Keratinocyte (primary cell): ENCODE results near the gene HSD17B4. TPM values are rescaled to one million over a fixed set of nuclear protein-coding genes. Genes with fewer than 3 reads are reported as not detected.
"Not testable (repeated sequence)": the region's sequence is repeated elsewhere in the genome, so short reads cannot be mapped to it uniquely, and the experiment has no call there.

ENCODE experiments used
- DNase-seq: peaks from one replicate; pipeline ENCODE4 v3.0.0-alpha.2; 2011; ENCODE audit warnings: low read depth, missing footprints, low spot score
- FAIRE-seq: peaks from 2 replicates; lab custom pipeline; 2011; peaks lifted over from hg19 to GRCh38; lab: Jason Lieb, UNC
- H2AFZ ChIP-seq: 2 replicates; pipeline ENCODE4 v1.6.0; 2012; ENCODE audit warnings: low read length, control low read depth, inconsistent platforms; ENCODE audit not compliant: control insufficient read depth
- H3K27ac ChIP-seq: 2 replicates; pipeline ENCODE4 v1.5.1; 2011; ENCODE audit warnings: low read length; ENCODE audit not compliant: control insufficient read depth, insufficient read depth
- H3K27me3 ChIP-seq: 3 replicates; pipeline ENCODE4 v1.6.0; 2011; ENCODE audit warnings: low read length; ENCODE audit not compliant: control insufficient read depth, insufficient read depth; ENCODE audit errors: extremely low read depth
- H3K36me3 ChIP-seq, 2 experiments: 2 replicates in 1 of 2; 3 replicates in 1 of 2; pipeline ENCODE4 v1.5.1; 2011; ENCODE audit warnings: low read length in 2 of 2, mild to moderate bottlenecking in 1 of 2; ENCODE audit not compliant: control insufficient read depth in 2 of 2, insufficient read depth in 2 of 2; ENCODE audit errors: extremely low read depth in 1 of 2
- H3K4me1 ChIP-seq: 3 replicates; pipeline ENCODE4 v1.5.1; 2011; ENCODE audit warnings: low read length; ENCODE audit not compliant: control insufficient read depth, insufficient read depth; ENCODE audit errors: extremely low read depth
- H3K4me2 ChIP-seq: 3 replicates; pipeline ENCODE4 v1.6.0; 2011; ENCODE audit warnings: low read depth, low read length; ENCODE audit not compliant: control insufficient read depth, insufficient read depth; ENCODE audit errors: extremely low read depth
- H3K4me3 ChIP-seq, 3 experiments: fragments of 200-600 bp in 1 of 3; sonication (generic) in 1 of 3; 2 replicates in 2 of 3; 3 replicates in 1 of 3; pipeline ENCODE4 v1.5.1; 2011 to 2016; ENCODE audit warnings: low read length in 3 of 3, mild to moderate bottlenecking in 3 of 3, control low read depth in 2 of 3, inconsistent platforms in 1 of 3, low read depth in 1 of 3, mixed read lengths in 1 of 3, mixed run types in 1 of 3, moderate library complexity in 1 of 3; ENCODE audit not compliant: control insufficient read depth in 2 of 3, insufficient read depth in 2 of 3; ENCODE audit errors: extremely low read depth in 1 of 3
- H3K79me2 ChIP-seq: 2 replicates; pipeline ENCODE4 v1.6.0; 2012; ENCODE audit warnings: low read length; ENCODE audit not compliant: control insufficient read depth, insufficient read depth
- H3K9ac ChIP-seq: 3 replicates; pipeline ENCODE4 v1.6.0; 2011; ENCODE audit warnings: low read length; ENCODE audit not compliant: control insufficient read depth, insufficient read depth; ENCODE audit errors: extremely low read depth
- H3K9me1 ChIP-seq: 3 replicates; pipeline ENCODE4 v1.6.0; 2011; ENCODE audit warnings: low read length; ENCODE audit not compliant: control insufficient read depth, insufficient read depth; ENCODE audit errors: extremely low read depth
- H3K9me3 ChIP-seq: 2 replicates; pipeline ENCODE4 v1.5.1; 2012; ENCODE audit warnings: low read depth, low read length; ENCODE audit not compliant: control insufficient read depth
- H4K20me1 ChIP-seq: 3 replicates; pipeline ENCODE4 v1.6.0; 2011; ENCODE audit warnings: low read length; ENCODE audit not compliant: control insufficient read depth, insufficient read depth; ENCODE audit errors: extremely low read depth
- CTCF ChIP-seq, 3 experiments: IDR thresholded peaks in 1 of 3; conservative IDR thresholded peaks in 1 of 3; optimal IDR thresholded peaks in 1 of 3; 2 replicates in 2 of 3; 3 replicates in 1 of 3; pipeline versions ENCODE3 to v1.5.1; 2011; ENCODE audit warnings: low read length in 3 of 3, mild to moderate bottlenecking in 3 of 3, moderate library complexity in 2 of 3, control low read depth in 1 of 3, inconsistent platforms in 1 of 3; ENCODE audit not compliant: insufficient read depth in 2 of 3; ENCODE audit errors: extremely low read depth in 1 of 3
- EZH2 ChIP-seq: IDR thresholded peaks from one replicate; pipeline ENCODE4 v1.6.1; 2012; ENCODE audit warnings: inconsistent platforms, mild to moderate bottlenecking, low read length, moderate library complexity
- dilution Hi-C: fragments of 300-500 bp; cut with MboI; formaldehyde crosslinking; loops from one replicate; pipeline ENCODE4 v1.7.0; 2020; ENCODE audit warnings: low sequenced_read_pairs; ENCODE audit not compliant: extremely low pct_ligation_motif_present
- polyA plus RNA-seq, 5 experiments: library from polyadenylated mRNA; depleted of rRNA in 3 of 5; stranded (reverse) in 3 of 5; stranded (forward) in 1 of 5; unstranded in 1 of 5; fragments of >200 nt; gene quantifications; 1 replicate in 1 of 5; 2 replicates in 3 of 5; 3 replicates in 1 of 5; pipeline versions ENCODE4 v1.2.1 to v1.2.3, GENCODE V29; 2011 to 2012; ENCODE audit warnings: missing spikeins in 2 of 5, low read depth in 1 of 5, low replicate concordance in 1 of 5

HSD17B4 gene
- polyA plus RNA-seq, 1 donor (not counting 4 experiments of a cell fraction or from before 2014, with no cell fraction given), result 154 TPM

- H3K36me3 ChIP-seq, result no peaks in the 10 kb centered on the region
- no peak overlapping the region for H3K4me3 ChIP-seq
- no peak overlapping the region for H3K9ac ChIP-seq
- no peak overlapping the region for H3K27ac ChIP-seq
- no peak overlapping the region for H3K4me2 ChIP-seq
- no peak for TF ChIP-seq CTCF (optimal IDR thresholded peaks at IDR 0.05 in 1 of 3, IDR thresholded peaks at IDR 0.05 in 1 of 3, conservative IDR thresholded peaks at IDR 0.05 in 1 of 3; ENCODE audit: extremely low read depth in 1 of 3, insufficient read depth in 2 of 3, low read length in 3 of 3)
- TF ChIP-seq EZH2, result no peak
- H3K9me3 ChIP-seq, result no peaks in the 10 kb centered on the region
- dilution Hi-C loops, result no loop called here
- H4K20me1 ChIP-seq, result no peaks in the 10 kb centered on the region
- H3K9me1 ChIP-seq, result no peaks in the 10 kb centered on the region
- H2AFZ ChIP-seq, result no peak overlapping the region
- no peaks in the 10 kb centered on the region for H3K79me2 ChIP-seq
- DNase-seq (no peak), FAIRE-seq (no peak)
- no peaks in the 10 kb centered on the region for H3K27me3 ChIP-seq
- peaks cover 5% of the 10 kb centered on the region for H3K4me1 ChIP-seq
Observed at GRCh38 chr5:119427060-119427459, 25.2 kb upstream of the HSD17B4 start.

- H3K27ac ChIP-seq, H3K27me3 ChIP-seq, H3K79me2 ChIP-seq, DNase-seq, H3K4me2 ChIP-seq, H3K4me3 ChIP-seq, dilution Hi-C loops, H3K36me3 ChIP-seq, FAIRE-seq, H2AFZ ChIP-seq, H3K9me1 ChIP-seq, H3K9me3 ChIP-seq, H3K9ac ChIP-seq, H3K4me1 ChIP-seq, H4K20me1 ChIP-seq: not testable (repeated sequence)
Observed at GRCh38 chr5:119427596-119427995, 24.7 kb upstream of the HSD17B4 start.

GRCh38 chr5:119428166-119428565 is 24.1 kb upstream of the HSD17B4 start:
- H3K27ac ChIP-seq, H3K9me3 ChIP-seq, H4K20me1 ChIP-seq, H3K9ac ChIP-seq, FAIRE-seq, DNase-seq, H2AFZ ChIP-seq, H3K79me2 ChIP-seq, dilution Hi-C loops, H3K27me3 ChIP-seq, H3K4me3 ChIP-seq, H3K9me1 ChIP-seq, H3K4me1 ChIP-seq, H3K36me3 ChIP-seq, H3K4me2 ChIP-seq: not testable (repeated sequence)

GRCh38 chr5:119428574-119428973 is 23.7 kb upstream of the HSD17B4 start:
- H2AFZ ChIP-seq, FAIRE-seq, DNase-seq, H3K36me3 ChIP-seq, H3K9me1 ChIP-seq, H3K9me3 ChIP-seq, H3K4me2 ChIP-seq, H3K27ac ChIP-seq, H3K27me3 ChIP-seq, H4K20me1 ChIP-seq, H3K9ac ChIP-seq, H3K4me3 ChIP-seq, H3K79me2 ChIP-seq, dilution Hi-C loops, H3K4me1 ChIP-seq: not testable (repeated sequence)
